H9 (cell line): Measurements from ENCODE around the gene AFDN. TPM values are rescaled to one million over a fixed set of nuclear protein-coding genes. Genes with fewer than 3 reads are reported as not detected.

Experiments used
- DNase-seq: peaks from one replicate; pipeline ENCODE4 v3.0.0-alpha.2; 2017
- H2AFZ ChIP-seq: one replicate; pipeline ENCODE4 v1.6.1; 2013; ENCODE audit warnings: mild to moderate bottlenecking, low read length, control low read depth, moderate library complexity
- H2AK5ac ChIP-seq: 2 replicates; pipeline ENCODE4 v1.6.1; 2013; ENCODE audit warnings: low read length, control low read depth, mixed read lengths; ENCODE audit not compliant: insufficient read length
- H2BK120ac ChIP-seq: one replicate; pipeline ENCODE4 v1.6.1; 2013; ENCODE audit warnings: low read depth, mild to moderate bottlenecking, low read length, control low read depth, inconsistent platforms; ENCODE audit not compliant: poor library complexity, severe bottlenecking
- H2BK12ac ChIP-seq: 2 replicates; pipeline ENCODE4 v1.6.1; 2013; ENCODE audit warnings: low read length, control low read depth, mixed read lengths, low read depth; ENCODE audit not compliant: insufficient read length
- H2BK15ac ChIP-seq: 2 replicates; pipeline ENCODE4 v1.6.1; 2013; ENCODE audit warnings: low read depth, low read length, control low read depth
- H2BK20ac ChIP-seq: one replicate; pipeline ENCODE4 v1.6.1; 2013; ENCODE audit warnings: low read depth, mild to moderate bottlenecking, low read length, control low read depth, inconsistent platforms; ENCODE audit not compliant: poor library complexity, severe bottlenecking
- H2BK5ac ChIP-seq: 2 replicates; pipeline ENCODE4 v1.6.1; 2013; ENCODE audit warnings: low read length, control low read depth, mixed read lengths; ENCODE audit not compliant: insufficient read length
- H3K14ac ChIP-seq: 2 replicates; pipeline ENCODE4 v1.6.1; 2013; ENCODE audit warnings: low read length, control low read depth; ENCODE audit not compliant: insufficient read depth
- H3K18ac ChIP-seq: 2 replicates; pipeline ENCODE4 v1.6.1; 2013; ENCODE audit warnings: low read depth, mild to moderate bottlenecking, mixed read lengths, low read length, control low read depth; ENCODE audit not compliant: insufficient read length
- H3K23ac ChIP-seq: 2 replicates; pipeline ENCODE4 v1.6.1; 2013; ENCODE audit warnings: low read length, control low read depth, mixed read lengths, low read depth; ENCODE audit not compliant: insufficient read length
- H3K23me2 ChIP-seq: 2 replicates; pipeline ENCODE4 v1.6.1; 2013; ENCODE audit warnings: low read depth, mild to moderate bottlenecking, mixed read lengths, low read length, control low read depth; ENCODE audit not compliant: insufficient read length, poor library complexity, severe bottlenecking
- H3K27ac ChIP-seq: 2 replicates; pipeline ENCODE4 v1.5.1; 2013; ENCODE audit warnings: low read length, control low read depth, mixed read lengths, low read depth; ENCODE audit not compliant: insufficient read length
- H3K27me3 ChIP-seq: 2 replicates; pipeline ENCODE4 v1.6.1; 2013; ENCODE audit warnings: low read length, control low read depth, inconsistent platforms; ENCODE audit not compliant: insufficient read depth
- H3K4ac ChIP-seq: 2 replicates; pipeline ENCODE4 v1.6.1; 2013; ENCODE audit warnings: low read depth, mild to moderate bottlenecking, control low read depth, inconsistent platforms, low read length, moderate library complexity
- H3K4me1 ChIP-seq: 2 replicates; pipeline ENCODE4 v1.6.1; 2013; ENCODE audit warnings: low read length, control low read depth, inconsistent platforms; ENCODE audit not compliant: insufficient read depth
- H3K4me2 ChIP-seq: 2 replicates; pipeline ENCODE4 v1.6.1; 2013; ENCODE audit warnings: low read length, control low read depth, mixed read lengths; ENCODE audit not compliant: insufficient read length, insufficient read depth
- H3K56ac ChIP-seq: 2 replicates; pipeline ENCODE4 v1.6.1; 2013; ENCODE audit warnings: low read depth, mild to moderate bottlenecking, mixed read lengths, low read length, control low read depth; ENCODE audit not compliant: insufficient read length
- H3K79me1 ChIP-seq: 2 replicates; pipeline ENCODE4 v1.6.1; 2013; ENCODE audit warnings: low read depth, mild to moderate bottlenecking, moderate library complexity, low read length, control low read depth, inconsistent platforms; ENCODE audit not compliant: insufficient read depth, poor library complexity, severe bottlenecking
- H3K79me2 ChIP-seq: 2 replicates; pipeline ENCODE4 v1.6.1; 2013; ENCODE audit warnings: low read length, control low read depth, inconsistent platforms; ENCODE audit not compliant: insufficient read depth
- H3K9ac ChIP-seq: 2 replicates; pipeline ENCODE4 v1.6.1; 2013; ENCODE audit warnings: low read length, control low read depth, mixed read lengths; ENCODE audit not compliant: insufficient read length; ENCODE audit errors: extremely low read depth
- H3K9me3 ChIP-seq: one replicate; pipeline ENCODE4 v1.6.1; 2013; ENCODE audit warnings: low read depth, low read length, inconsistent platforms; ENCODE audit not compliant: control insufficient read depth
- H3T11ph ChIP-seq: one replicate; pipeline ENCODE4 v1.6.1; 2013; ENCODE audit warnings: mild to moderate bottlenecking, low read length, control low read depth, inconsistent platforms
- H4K20me1 ChIP-seq: one replicate; pipeline ENCODE4 v1.6.1; 2013; ENCODE audit not compliant: control insufficient read depth, insufficient read length, insufficient read depth
- H4K5ac ChIP-seq: 2 replicates; pipeline ENCODE4 v1.6.1; 2013; ENCODE audit warnings: low read depth, mild to moderate bottlenecking, mixed read lengths, low read length, control low read depth; ENCODE audit not compliant: insufficient read length
- H4K8ac ChIP-seq: replicated peaks from 2 replicates; pipeline ENCODE4 v1.6.1; 2013; ENCODE audit warnings: low read length, control low read depth, mixed read lengths, low read depth; ENCODE audit not compliant: insufficient read length
- H4K91ac ChIP-seq: 2 replicates; pipeline ENCODE4 v1.6.1; 2013; ENCODE audit warnings: low read depth, mild to moderate bottlenecking, moderate library complexity, mixed read lengths, low read length, control low read depth; ENCODE audit not compliant: insufficient read length
- H3K27ac Mint-ChIP-seq, 3 experiments: 2 replicates in 2 of 3; 3 replicates in 1 of 3; pipeline ENCODE4 v1.8.0; 2020 to 2021; ENCODE audit warnings: mixed read lengths in 3 of 3, mild to moderate bottlenecking in 1 of 3, moderate library complexity in 1 of 3
- H3K27me3 Mint-ChIP-seq: 2 replicates; pipeline ENCODE4 v1.8.0; 2021; ENCODE audit warnings: low read depth, mild to moderate bottlenecking, moderate library complexity, mixed read lengths
- H3K36me3 Mint-ChIP-seq, 3 experiments: 2 replicates in 2 of 3; 3 replicates in 1 of 3; pipeline ENCODE4 v1.8.0; 2020 to 2021; ENCODE audit warnings: low read depth in 3 of 3, mixed read lengths in 3 of 3; ENCODE audit not compliant: insufficient read depth in 1 of 3
- H3K4me1 Mint-ChIP-seq, 2 experiments: 2 replicates each; pipeline ENCODE4 v1.8.0; 2020; ENCODE audit warnings: mixed read lengths in 2 of 2
- H3K4me3 Mint-ChIP-seq, 2 experiments: 2 replicates in 1 of 2; 3 replicates in 1 of 2; pipeline ENCODE4 v1.8.0; 2020 to 2021; ENCODE audit warnings: mild to moderate bottlenecking in 2 of 2, mixed read lengths in 2 of 2, moderate library complexity in 1 of 2
- H3K9me3 Mint-ChIP-seq, 2 experiments: 2 replicates in 1 of 2; 3 replicates in 1 of 2; pipeline ENCODE4 v1.8.0; 2020; ENCODE audit warnings: mild to moderate bottlenecking in 2 of 2, mixed read lengths in 2 of 2, moderate library complexity in 1 of 2
- CTCF ChIP-seq: fragments of 200-600 bp; sonication (generic); conservative IDR thresholded peaks from 3 replicates; pipeline ENCODE4 v1.8.0; 2021; ENCODE audit warnings: antibody characterized with exemption, mild to moderate bottlenecking
- WGBS: extraction: QIAGEN DNeasy Blood & Tissue Kit; methylation state at CpG from one replicate; pipeline ENCODE4 v1.1.7; 2013; ENCODE audit warnings: missing lambda C conversion rate, low lambda C conversion rate, mixed read lengths; ENCODE audit not compliant: insufficient read length; ENCODE audit errors: extremely low coverage; 5-methylcytosine and 5-hydroxymethylcytosine counted together
- total RNA-seq: library from RNA; stranded (reverse); gene quantifications from 2 replicates; pipeline ENCODE4 v1.2.1, GENCODE V29; 2021

The AFDN gene
- total RNA-seq, 1 experiment from 2014 or later, result 157 TPM

GRCh38 chr6:167847936-167848335 lies 21.2 kb downstream of the AFDN start:
- peaks cover 71 to 78% of the 10 kb centered on the region in 2 experiments for H3K4me1 Mint-ChIP-seq
- Histone ChIP-seq H3K79me2 (peaks cover 36% of the 10 kb centered on the region), H3K9ac (no peak overlapping the region), H2AFZ (no peak overlapping the region), H2BK5ac (peak overlapping the region; percentile 79), H3K23ac (no peak overlapping the region), H2BK12ac (no peak overlapping the region), H4K20me1 (no peaks in the 10 kb centered on the region), H2BK15ac (no peak overlapping the region), H2BK120ac (no peak overlapping the region), H3K4me2 (peak overlapping the region; percentile 6), H3K9me3 (no peaks in the 10 kb centered on the region), H2BK20ac (no peak overlapping the region), H4K5ac (no peak overlapping the region), H3K4ac (no peak overlapping the region), H3K27ac (no peak overlapping the region), H4K8ac (no peak overlapping the region), H3K4me1 (peaks cover 7% of the 10 kb centered on the region; the same call in 1 of the 2 replicates), H2AK5ac (no peak overlapping the region), H3K56ac (no peak overlapping the region), H3K23me2 (no peaks in the 10 kb centered on the region), H3K79me1 (no peaks in the 10 kb centered on the region), H3T11ph (no peak overlapping the region), H4K91ac (no peak overlapping the region), H3K14ac (no peak overlapping the region), H3K18ac (no peak overlapping the region), H3K27me3 (no peaks in the 10 kb centered on the region)
- no peaks in the 10 kb centered on the region for H3K36me3 Mint-ChIP-seq
- no peak for TF ChIP-seq CTCF
- DNase-seq, result no peak
- peak overlapping the region in 1 of 2 experiments; percentile 15; a peak in 1 of 5 replicates for H3K4me3 Mint-ChIP-seq
- no peaks in the 10 kb centered on the region for H3K27me3 Mint-ChIP-seq
- peak overlapping the region; percentile 32 to 88 (median 84); a peak in 6 of 7 replicates for H3K27ac Mint-ChIP-seq
- H3K9me3 Mint-ChIP-seq, result no peaks in the 10 kb centered on the region; a peak in 1 of 5 replicates
- WGBS, result no CpG with 5 or more reads among the region's 1 CpG
